GM12892 (cell line): ENCODE results near the gene OR10S1.

Experiments
- DNase-seq: peaks from one replicate; pipeline ENCODE4 v3.0.0; 2011; ENCODE audit not compliant: insufficient read length
- FAIRE-seq: peaks from 2 replicates; lab custom pipeline; 2011; peaks lifted over from hg19 to GRCh38; lab: Jason Lieb, UNC
- POLR2A ChIP-seq: IDR thresholded peaks from 2 replicates; pipeline ENCODE4 v1.6.1; 2011; ENCODE audit warnings: low read depth, low read length, control low read depth
- POLR2AphosphoS5 ChIP-seq: IDR thresholded peaks from 2 replicates; pipeline ENCODE4 v1.6.1; 2011; ENCODE audit warnings: low read depth, low read length, control low read depth
- TAF1 ChIP-seq: IDR thresholded peaks from 2 replicates; pipeline ENCODE4 v1.6.1; 2011; ENCODE audit warnings: low read depth, mild to moderate bottlenecking, control low read depth, low read length, borderline replicate concordance

The OR10S1 gene

DNA sequence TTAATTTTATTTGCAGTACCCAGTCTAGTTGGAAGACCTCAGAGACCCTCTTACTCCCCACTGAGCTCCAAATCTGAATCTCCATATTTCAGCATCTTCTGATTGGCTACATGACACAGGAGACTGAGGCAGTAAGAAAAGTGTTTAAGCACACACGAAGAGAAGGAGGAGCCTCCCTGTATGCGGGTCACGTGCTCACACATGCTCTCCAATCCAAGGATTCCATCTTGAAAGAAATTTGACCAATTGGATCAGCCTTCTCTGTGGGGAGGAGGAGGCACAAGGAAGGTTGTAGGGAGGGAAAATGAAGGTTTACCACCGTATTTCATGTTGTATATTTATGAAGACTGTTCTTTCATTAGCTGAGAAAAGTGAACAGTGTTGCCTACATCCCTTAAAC is 35.2 kb downstream of the OR10S1 start:
- FAIRE-seq = no peak
- no peak for DNase-seq
- TF ChIP-seq POLR2A (no peak), TAF1 (no peak), POLR2AphosphoS5 (no peak)

DNA sequence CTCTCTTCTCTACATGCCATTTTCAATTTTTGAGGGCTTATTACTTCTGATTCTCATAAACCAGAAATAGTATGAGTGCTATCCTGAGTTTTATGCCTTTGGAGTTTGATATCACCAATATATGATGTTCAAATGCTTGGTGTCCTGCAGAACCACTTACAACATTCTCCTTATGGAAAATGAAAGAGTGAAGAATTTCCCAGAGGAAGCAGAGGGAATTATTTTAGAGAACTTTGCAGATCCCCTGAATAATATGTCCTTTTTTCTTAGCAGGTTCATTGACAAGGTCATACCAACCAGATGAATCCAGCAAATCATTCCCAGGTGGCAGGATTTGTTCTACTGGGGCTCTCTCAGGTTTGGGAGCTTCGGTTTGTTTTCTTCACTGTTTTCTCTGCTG is 38.3 kb downstream of the OR10S1 start, which contains the start of gene OR4D5:
Gene OR4D5, plus strand, starts transcription at position 301 of the 400 bp plus-strand sequence. Its CDS starts 0 bp downstream, at position 301.
- DNase-seq (no peak), FAIRE-seq (no peak)
- TF ChIP-seq POLR2AphosphoS5 = no peak
- TF ChIP-seq POLR2A = no peak
- no peak for TF ChIP-seq TAF1
